ENCODE data around the gene AMN1.

The AMN1 gene

DNA sequence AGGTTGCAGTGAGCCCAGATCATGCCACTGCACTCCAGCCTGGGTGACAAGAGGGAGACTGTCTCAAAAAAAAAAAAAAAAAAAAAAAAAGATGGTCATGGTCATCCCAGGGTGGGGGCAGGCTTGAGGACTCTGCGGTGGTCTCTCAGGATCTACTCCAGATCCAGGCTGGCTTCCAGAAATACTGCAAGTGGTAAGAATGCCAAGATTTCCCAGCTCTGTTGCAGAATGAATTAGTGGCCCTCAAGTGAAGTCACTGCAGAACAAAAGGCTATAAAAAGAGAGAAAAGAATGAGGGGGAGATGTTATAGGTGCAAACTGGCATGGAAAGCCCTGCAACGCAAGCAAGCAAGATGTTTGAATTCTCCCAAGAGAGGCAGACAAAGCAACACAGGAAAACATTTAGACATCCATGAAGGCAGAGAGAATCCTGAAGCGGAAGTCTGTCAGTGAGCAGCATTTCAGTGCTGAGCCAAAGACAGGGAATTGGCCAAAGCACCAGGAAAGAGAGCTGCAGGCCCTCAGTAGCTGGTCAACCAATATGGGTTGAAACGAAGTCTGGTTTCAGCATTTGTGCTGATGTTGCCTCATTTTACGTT is 101.3 kb downstream of the AMN1 start:
- DNase-seq = no peak

DNA sequence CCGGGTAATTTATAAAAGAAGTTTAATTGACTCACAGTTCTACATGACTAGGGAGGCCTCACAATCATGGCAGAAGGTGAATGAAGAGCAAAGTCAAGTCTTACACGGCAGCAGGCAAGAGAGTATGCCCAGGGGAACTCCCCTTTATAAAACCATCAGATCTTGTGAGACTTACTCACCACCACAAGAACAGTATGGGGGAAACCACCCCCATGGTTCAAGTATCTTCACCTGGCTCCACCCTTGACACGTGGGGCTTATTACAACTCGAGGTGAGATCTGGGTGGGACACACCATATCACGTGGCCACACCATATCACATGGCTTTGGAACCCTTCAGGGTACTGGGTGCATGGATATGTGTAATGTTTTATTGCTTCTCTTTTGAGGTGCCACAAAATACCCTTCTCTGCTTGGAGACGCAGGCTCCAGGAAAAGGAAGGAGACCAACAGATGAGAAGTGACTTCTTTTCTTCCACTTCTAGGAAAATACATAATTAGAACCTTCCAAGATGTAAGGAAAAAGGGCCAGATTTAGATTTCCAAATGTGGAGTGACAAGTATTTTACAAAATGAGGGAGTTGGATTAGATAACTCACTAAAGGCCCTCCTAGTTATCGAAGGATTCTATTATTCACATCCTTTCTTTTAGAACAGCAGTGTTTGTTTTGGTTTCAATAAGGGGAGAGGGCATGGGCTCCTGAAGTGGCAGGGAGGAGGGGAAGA is 102.4 kb downstream of the AMN1 start:
- DNase-seq = no peak

DNA sequence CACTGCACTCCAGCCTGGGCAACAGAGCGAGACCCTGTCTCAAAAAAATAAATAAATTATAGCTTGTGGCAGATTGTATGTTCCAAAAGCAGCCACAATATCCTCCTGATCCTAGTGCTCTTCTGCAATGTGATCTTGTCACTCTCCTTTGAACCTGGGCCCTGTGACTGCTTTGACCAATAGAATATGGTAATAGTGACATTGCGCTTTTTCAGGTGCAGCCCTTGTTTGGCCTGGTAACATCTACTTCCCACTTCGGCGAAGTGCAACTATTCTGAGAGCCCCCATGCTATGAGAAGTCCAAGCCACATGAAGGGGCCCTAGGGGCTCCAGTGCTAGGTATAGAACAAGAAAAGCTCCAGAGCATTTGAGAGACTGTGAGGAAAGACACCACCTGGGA is 106.8 kb downstream of the AMN1 start:
- DNase-seq = no peak

Measured in T-helper 9 cell (primary cell).